GM18499 (cell line): ENCODE results near the gene C12orf43.

Source experiments
- ATAC-seq: cut with Tn5 transposase; IDR thresholded peaks from one replicate; pipeline ENCODE4 v1.9.1; 2021; ENCODE audit warnings: moderate number of reproducible peaks; ENCODE audit not compliant: insufficient read depth, unreplicated experiment

Gene C12orf43

GRCh38 chr12:120950807-120951206 lies 65.5 kb downstream of the C12orf43 start:
- ATAC-seq = no peak
